Mucosa of descending colon (tissue), 3 donors: ENCODE data around the gene GP1BB. TPM values are rescaled to one million over a fixed set of nuclear protein-coding genes. Genes with fewer than 3 reads are reported as not detected.

Source experiments
- ATAC-seq: fragments of 200-7000 bp; cut with Tn5 transposase; one replicate; pipeline ENCODE4 v1.9.1; 2020; ENCODE audit warnings: mild to moderate bottlenecking, moderate library complexity
- DNase-seq, 3 donors: peaks; one replicate each; pipeline ENCODE4 v3.0.0-alpha.2; 2020
- H3K36me3 ChIP-seq: fragments of 200-600 bp; one replicate; pipeline ENCODE4 v1.8.0; 2021; ENCODE audit warnings: low read depth, mild to moderate bottlenecking
- H3K4me1 ChIP-seq: fragments of 200-600 bp; one replicate; pipeline ENCODE4 v1.8.0; 2021; ENCODE audit warnings: low read depth, mild to moderate bottlenecking
- H3K4me3 ChIP-seq: fragments of 200-600 bp; one replicate; pipeline ENCODE4 v1.8.0; 2021; ENCODE audit warnings: mild to moderate bottlenecking
- H3K9me3 ChIP-seq: fragments of 200-600 bp; one replicate; pipeline ENCODE4 v1.8.0; 2021; ENCODE audit warnings: mild to moderate bottlenecking
- CTCF ChIP-seq: fragments of 200-600 bp; IDR thresholded peaks from one replicate; pipeline ENCODE4 v1.8.0; 2022; ENCODE audit warnings: antibody characterized with exemption, mild to moderate bottlenecking
- intact Hi-C, 2 donors: fragments of 100-400 bp; cut with DNase I in 1 of 2; cut with micrococcal nuclease in 1 of 2; formaldehyde crosslinking; loops; one replicate each; pipeline versions ENCODE4 v1.11.0 to v1.11.1; 2022; cut with DNase I, micrococcal nuclease
- total RNA-seq, 3 donors: library from RNA; stranded (reverse); fragmentation: NEBNext Ultra II Directional in 2 of 3; extraction: Animal tissue kit (Norgen Biotek cat#: 25700) in 2 of 3; gene quantifications; one replicate each; pipeline versions ENCODE4 v1.2.1 to v1.2.4, GENCODE V29; 2021 to 2023
- donor health status: DM: no; HTN: no; CAD: no; lungs with moderate emphysema.
- donor health status: DM: no; HTN: no; CAD: no.
- donor health status: DM: no; HTN: yes; CAD: no.

GP1BB gene
- total RNA-seq, 3 donors from 2014 or later = 0.34 to 1.5 (median 0.41) TPM

- Histone ChIP-seq H3K9me3 (no peaks in the 10 kb centered on the region), H3K36me3 (no peaks in the 10 kb centered on the region), H3K4me1 (peaks cover 15% of the 10 kb centered on the region), H3K4me3 (no peak overlapping the region)
- TF ChIP-seq CTCF = no peak
- DNase-seq (no peak), ATAC-seq (no peak)
- intact Hi-C loops = no loop called here
Observed at GRCh38 chr22:19766240-19766510, 42.8 kb downstream of the GP1BB start.

- peaks cover 15% of the 10 kb centered on the region for H3K4me1 ChIP-seq
- TF ChIP-seq CTCF = no peak
- no peaks in the 10 kb centered on the region for H3K36me3 ChIP-seq
- H3K9me3 ChIP-seq = no peaks in the 10 kb centered on the region
- ATAC-seq = peak; percentile 77
- peak; percentile 68 to 70 (median 69) for DNase-seq
- intact Hi-C loops = no loop called here
- no peak overlapping the region for H3K4me3 ChIP-seq
Observed at GRCh38 chr22:19766511-19767426, 43.4 kb downstream of the GP1BB start.

- Histone ChIP-seq H3K9me3 (no peaks in the 10 kb centered on the region), H3K4me1 (peaks cover 15% of the 10 kb centered on the region), H3K4me3 (no peak overlapping the region), H3K36me3 (no peaks in the 10 kb centered on the region)
- peak; percentile 5 for ATAC-seq
- TF ChIP-seq CTCF = no peak
- peak in 1 of 3 donors; percentile 12 for DNase-seq
- intact Hi-C loops = no loop called here
Observed at GRCh38 chr22:19767427-19768341, 44.3 kb downstream of the GP1BB start.

GRCh38 chr22:19769393-19769715 lies 46.0 kb downstream of the GP1BB start:
- no peak for ATAC-seq
- intact Hi-C loops = no loop called here

More at GRCh38 chr22:19769393-19769715, 46.0 kb downstream of the GP1BB start:
- Histone ChIP-seq H3K4me3 (no peak overlapping the region), H3K4me1 (peaks cover 15% of the 10 kb centered on the region), H3K9me3 (no peaks in the 10 kb centered on the region), H3K36me3 (no peaks in the 10 kb centered on the region)
- peak in 1 of 3 donors; percentile 14 for DNase-seq
- TF ChIP-seq CTCF = no peak
